Liver (tissue), 2 donors: ENCODE measurements around the gene PARD6B.

ENCODE experiments used
- CTCF ChIP-seq: fragments of 150-350 bp; IDR thresholded peaks from 2 replicates; pipeline ENCODE4 v1.5.1; 2017; ENCODE audit warnings: improper control_type of control experiment, low read depth, low read length; ENCODE audit not compliant: missing input control
- FOXA1 ChIP-seq: IDR thresholded peaks from 2 replicates; pipeline ENCODE4 v1.6.1; 2016; ENCODE audit warnings: antibody characterized with exemption
- donor health status: healthy.

GRCh38 chr20:50798650-50799049 is 67.3 kb downstream of the PARD6B start:
- no peak for TF ChIP-seq CTCF
- no peak for TF ChIP-seq FOXA1
